Effector memory CD8-positive, alpha-beta T cell (primary cell): ENCODE data around the gene LDLRAD3.

Experiments used
- ATAC-seq: fragments of 150-1000 bp; cut with Tn5 transposase; replicated peaks from 2 replicates; pipeline ENCODE4 v1.10.0; 2021; ENCODE audit warnings: mild to moderate bottlenecking, moderate library complexity
- DNase-seq, 3 experiments: peaks; one replicate each; pipeline ENCODE4 v3.0.0; 2021
- H3K27ac Mint-ChIP-seq, 2 donors: one replicate each; pipeline ENCODE4 v1.8.0; 2022; ENCODE audit warnings: mild to moderate bottlenecking in 2 of 2, mixed read lengths in 2 of 2, moderate library complexity in 2 of 2
- H3K27me3 Mint-ChIP-seq, 2 donors: one replicate each; pipeline ENCODE4 v1.8.0; 2022; ENCODE audit warnings: mixed read lengths in 2 of 2
- H3K36me3 Mint-ChIP-seq: one replicate; pipeline ENCODE4 v1.8.0; 2022; ENCODE audit warnings: mild to moderate bottlenecking, moderate library complexity, mixed read lengths; ENCODE audit not compliant: insufficient read depth
- H3K4me1 Mint-ChIP-seq, 2 donors: one replicate each; pipeline ENCODE4 v1.8.0; 2022; ENCODE audit warnings: low read depth in 2 of 2, mixed read lengths in 2 of 2
- H3K4me3 Mint-ChIP-seq, 2 donors: one replicate each; pipeline ENCODE4 v1.8.0; 2022; ENCODE audit warnings: mild to moderate bottlenecking in 2 of 2, mixed read lengths in 2 of 2, moderate library complexity in 2 of 2
- H3K9me3 Mint-ChIP-seq, 2 donors: one replicate each; pipeline ENCODE4 v1.8.0; 2022; ENCODE audit warnings: mixed read lengths in 2 of 2

Gene LDLRAD3

DNA sequence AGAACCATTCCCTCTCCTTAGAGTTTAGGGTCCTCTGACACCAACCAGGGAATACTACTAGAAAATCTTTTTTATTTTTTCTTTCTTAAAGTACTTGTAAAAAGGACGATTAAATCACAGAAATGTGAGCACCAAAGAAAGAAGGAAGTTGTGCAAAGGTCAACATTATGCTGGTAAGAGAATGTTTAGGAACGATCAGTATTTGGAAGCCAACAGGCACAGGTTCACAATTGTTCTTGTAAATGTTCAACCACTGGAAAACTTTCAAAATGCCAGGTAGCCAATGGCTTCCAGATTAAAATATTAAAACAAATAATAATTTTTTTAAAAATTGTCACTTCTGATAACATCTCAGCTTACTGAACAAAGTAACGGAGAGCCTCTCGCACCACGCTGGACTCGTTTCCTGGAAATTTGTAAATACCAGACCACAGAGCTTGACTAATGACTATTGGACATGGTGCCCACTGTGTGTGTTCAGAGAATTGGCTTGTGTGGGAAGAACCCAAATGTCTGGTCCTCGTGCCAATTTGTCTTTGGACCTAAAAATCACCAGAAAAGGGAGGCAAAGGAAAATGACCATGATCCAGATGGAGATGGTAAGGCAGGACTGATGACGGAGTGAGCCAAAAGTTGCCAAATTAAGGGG, 324.6 kb downstream of the LDLRAD3 start:
- DNase-seq (no peak), ATAC-seq (no peak)
- Mint-ChIP-seq H3K9me3 (no peaks in the 10 kb centered on the region), H3K27me3 (peaks cover 13 to 15% of the 10 kb centered on the region in 2 donors), H3K4me3 (no peak overlapping the region), H3K27ac (no peak overlapping the region), H3K4me1 (no peaks in the 10 kb centered on the region), H3K36me3 (peaks cover 10% of the 10 kb centered on the region)

DNA sequence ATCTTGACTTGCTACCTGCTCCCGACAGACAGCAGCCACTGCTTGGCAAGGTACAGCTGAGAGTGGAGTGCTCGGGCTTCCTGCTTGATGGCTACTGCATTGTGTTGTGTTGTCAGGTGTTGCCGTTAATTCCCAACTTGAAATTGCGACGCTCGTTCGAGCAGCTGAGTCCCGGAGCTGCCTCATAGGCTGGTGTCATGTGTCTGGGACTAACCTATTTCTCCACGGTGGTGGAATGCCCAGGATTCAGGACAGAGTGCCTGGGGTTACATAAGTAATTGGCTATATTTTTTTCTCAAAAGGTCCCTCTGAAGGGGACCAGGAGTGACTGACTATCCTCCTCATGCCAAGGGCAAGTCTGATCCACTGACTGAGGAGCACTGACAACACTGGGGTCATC, 326.8 kb downstream of the LDLRAD3 start:
- Mint-ChIP-seq H3K9me3 (no peaks in the 10 kb centered on the region), H3K4me1 (no peaks in the 10 kb centered on the region), H3K4me3 (no peak overlapping the region), H3K36me3 (peaks cover 22% of the 10 kb centered on the region), H3K27me3 (no peaks in the 10 kb centered on the region), H3K27ac (no peak overlapping the region)
- DNase-seq = no peak
- ATAC-seq = no peak

DNA sequence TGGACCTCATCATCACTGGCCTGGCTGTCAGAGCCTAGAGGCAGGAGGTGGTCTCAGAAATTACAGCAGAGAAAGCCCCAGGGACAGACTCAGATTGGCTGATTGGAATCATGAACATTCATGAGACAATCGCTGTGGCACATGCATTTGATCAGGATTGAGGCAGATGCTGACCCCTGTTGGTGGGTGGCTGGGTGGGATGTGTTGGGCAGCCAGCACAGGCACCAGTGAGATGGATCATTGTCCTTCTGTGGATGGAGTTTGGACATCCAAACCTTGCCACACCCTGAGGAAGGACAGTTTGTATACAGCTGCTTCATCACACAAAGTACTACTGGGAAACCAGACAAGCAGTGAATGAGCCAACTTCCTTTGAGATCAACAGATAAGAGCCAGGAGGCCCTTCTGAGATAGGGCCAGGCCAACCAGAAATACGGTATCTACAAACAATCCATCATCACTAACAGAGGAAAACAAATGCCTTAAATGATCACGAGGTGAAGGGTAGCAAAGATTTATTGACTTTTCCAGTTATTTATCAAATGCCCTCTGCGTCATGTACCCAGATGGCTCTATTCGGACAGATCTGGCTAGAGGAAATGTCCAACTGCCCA, 328.0 kb downstream of the LDLRAD3 start:
- ATAC-seq = no peak
- DNase-seq = no peak
- H3K4me3 Mint-ChIP-seq = no peak overlapping the region
- no peaks in the 10 kb centered on the region for H3K9me3 Mint-ChIP-seq
- H3K27me3 Mint-ChIP-seq = no peaks in the 10 kb centered on the region
- H3K36me3 Mint-ChIP-seq = peaks cover 26% of the 10 kb centered on the region
- no peaks in the 10 kb centered on the region for H3K4me1 Mint-ChIP-seq
- peak overlapping the region in 1 of 2 donors; percentile 28 for H3K27ac Mint-ChIP-seq

DNA sequence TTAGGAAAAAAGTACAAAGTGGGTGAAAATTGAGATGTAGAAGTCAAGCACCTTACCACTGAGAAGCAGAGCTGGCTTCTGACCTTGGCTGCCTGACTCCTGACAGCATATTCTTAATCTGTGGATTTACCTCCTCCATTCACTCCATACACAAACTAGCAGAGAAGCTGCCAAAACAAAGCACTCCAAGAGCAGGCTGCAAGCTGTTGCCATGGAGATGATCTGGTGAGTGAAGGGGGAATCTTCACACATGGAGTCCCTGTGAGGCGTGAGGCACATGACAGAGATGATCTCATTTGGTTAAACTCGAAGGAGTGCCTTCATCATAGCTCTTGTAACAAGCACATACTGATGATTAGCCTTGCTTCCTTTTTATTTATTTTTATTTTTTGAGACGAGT, 329.2 kb downstream of the LDLRAD3 start:
- DNase-seq = no peak
- no peak overlapping the region for H3K27ac Mint-ChIP-seq
- H3K36me3 Mint-ChIP-seq = peaks cover 34% of the 10 kb centered on the region
- no peak overlapping the region for H3K4me3 Mint-ChIP-seq
- H3K9me3 Mint-ChIP-seq = no peaks in the 10 kb centered on the region
- no peaks in the 10 kb centered on the region for H3K4me1 Mint-ChIP-seq
- ATAC-seq = no peak
- no peaks in the 10 kb centered on the region for H3K27me3 Mint-ChIP-seq

DNA sequence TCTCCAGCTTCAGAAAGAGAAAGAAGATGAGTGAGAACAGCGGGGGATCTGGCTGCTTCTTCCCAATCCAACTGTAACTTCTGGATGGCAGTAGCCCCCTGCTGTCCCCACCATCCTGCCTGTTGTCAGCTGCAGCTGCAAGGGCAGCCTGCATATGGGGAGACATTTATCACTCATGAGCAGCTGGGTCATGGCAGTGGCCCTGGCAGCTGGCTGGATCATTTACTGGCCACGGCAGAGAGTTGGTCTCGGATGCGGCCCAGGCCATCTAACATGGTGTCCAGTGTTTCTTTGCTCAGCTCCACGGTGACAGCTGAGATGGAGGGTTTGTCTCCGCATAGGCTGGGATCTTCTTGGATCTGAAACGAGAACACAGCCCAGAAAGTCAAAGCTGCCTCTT, 330.6 kb downstream of the LDLRAD3 start:
- Mint-ChIP-seq H3K4me3 (no peak overlapping the region), H3K9me3 (no peaks in the 10 kb centered on the region), H3K36me3 (peaks cover 46% of the 10 kb centered on the region), H3K4me1 (no peaks in the 10 kb centered on the region), H3K27ac (no peak overlapping the region), H3K27me3 (no peaks in the 10 kb centered on the region)
- DNase-seq = no peak
- no peak for ATAC-seq

DNA sequence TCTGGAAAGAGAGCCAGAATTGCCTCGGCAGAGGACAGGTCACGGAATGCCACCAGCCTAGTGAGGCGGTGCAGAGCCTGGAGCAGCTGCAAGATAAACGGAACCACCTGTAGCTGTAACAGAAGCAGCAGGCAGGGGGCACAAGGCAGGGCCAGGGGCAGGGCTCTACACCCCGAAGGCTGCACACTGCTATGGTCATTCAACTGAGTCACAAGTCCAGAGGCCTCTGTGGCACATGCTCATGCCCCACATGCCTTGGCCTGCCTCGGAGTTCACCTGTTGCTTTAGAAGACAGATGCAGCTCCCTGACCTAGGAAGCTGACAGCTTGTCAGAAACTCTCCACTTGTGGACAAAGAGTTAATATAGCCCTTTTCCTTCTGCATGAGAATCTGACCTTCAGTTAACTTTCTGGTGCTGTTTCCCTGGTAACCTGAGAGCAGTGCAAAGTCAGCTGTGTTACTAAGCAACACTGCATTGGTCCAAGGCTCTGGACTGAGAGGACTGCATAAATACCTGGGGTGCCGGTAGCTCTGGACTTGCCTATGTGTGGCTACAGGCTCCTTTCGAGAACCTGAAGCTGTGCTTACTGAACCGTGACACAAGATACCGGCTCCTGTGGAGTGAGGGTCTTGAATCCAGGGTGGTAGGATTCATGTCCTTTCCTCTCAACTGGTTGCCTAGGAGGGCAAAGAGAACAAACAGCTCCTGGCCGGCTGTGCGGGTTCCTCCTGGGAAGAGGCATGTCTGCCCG, 334.8 kb downstream of the LDLRAD3 start:
- no peaks in the 10 kb centered on the region for H3K27me3 Mint-ChIP-seq

DNA sequence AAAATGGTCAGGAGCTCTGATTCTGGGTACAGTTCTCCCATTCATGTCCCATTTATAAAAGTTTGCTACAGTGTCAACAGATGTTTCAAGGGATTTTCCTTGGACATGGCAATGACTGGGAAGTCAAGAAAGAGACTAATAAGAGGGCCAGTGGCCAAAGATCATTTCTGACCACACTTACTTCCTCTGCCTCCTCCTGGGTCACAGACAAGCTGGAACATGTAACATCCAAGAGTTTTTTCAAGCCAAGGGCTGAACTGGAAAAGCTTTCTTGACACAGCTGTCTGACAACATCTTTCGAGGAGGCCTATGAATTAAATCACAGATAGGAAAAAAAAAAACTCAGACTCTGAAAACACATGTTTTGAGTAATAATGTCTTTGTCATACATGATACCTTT, 336.7 kb downstream of the LDLRAD3 start:
- no peak for DNase-seq
- H3K4me1 Mint-ChIP-seq = peaks cover 5 to 29% of the 10 kb centered on the region in 2 donors
- H3K27me3 Mint-ChIP-seq = no peaks in the 10 kb centered on the region
- no peak overlapping the region for H3K4me3 Mint-ChIP-seq
- no peak overlapping the region for H3K27ac Mint-ChIP-seq
- no peaks in the 10 kb centered on the region for H3K9me3 Mint-ChIP-seq
- peaks cover 29% of the 10 kb centered on the region for H3K36me3 Mint-ChIP-seq
- no peak for ATAC-seq

More for the DNA sequence above, 334.8 kb downstream of the LDLRAD3 start:
- peaks cover 5 to 18% of the 10 kb centered on the region in 2 donors for H3K4me1 Mint-ChIP-seq
- no peak overlapping the region for H3K4me3 Mint-ChIP-seq
- no peak for ATAC-seq
- H3K36me3 Mint-ChIP-seq = peaks cover 37% of the 10 kb centered on the region
- H3K9me3 Mint-ChIP-seq = no peaks in the 10 kb centered on the region
- no peak for DNase-seq
- no peak overlapping the region for H3K27ac Mint-ChIP-seq
